Heart left ventricle (tissue), 13 donors: Measurements from ENCODE around the gene RNLS.

ENCODE experiments used
- CTCF ChIP-seq, 12 donors: fragments of 200-600 bp; sonication (generic) in 4 of 12; IDR thresholded peaks; one replicate each; pipeline versions ENCODE4 v1.5.0 to v1.8.0; 2018 to 2022; ENCODE audit warnings: antibody characterized with exemption in 12 of 12, mild to moderate bottlenecking in 5 of 12
- POLR2A ChIP-seq, 2 donors: fragments of 450-650 bp; IDR thresholded peaks; one replicate each; pipeline ENCODE4 v1.6.1; 2017; ENCODE audit warnings: antibody characterized with exemption in 2 of 2, mild to moderate bottlenecking in 2 of 2, moderate library complexity in 2 of 2
- donor health status: ischemic (EF 13 %, LVEDD 7.1; RV severe dilation, severe dysfunction).
- donor health status: DM: no; HTN: yes; CAD: no.
- donor health status: DM: no; HTN: no; CAD: no.
- donor health status: ischemic (EF 25% LVEDD 6.9; RV normal size, moderate dysfunction).
- donor health status: ischemic (EF 25% LVEDD 5.7; RV mildly dilated, moderate dysfunction).
- donor health status: ischemic (EF 35%, LVEDD 5.7; RV mildly dilated, moderate dysfunction).
- donor health status: nonischemic (EF 11% LVEDD 7.7; RV severe dilation, severe dysfunction).
- donor health status: DM: yes; HTN: yes; CAD: no.
- donor health status: PGD.
- donor health status: ischemic (EF 29% LVEDD 5.4; RV normal size, mild dysfunction).
- donor health status: nonischemic (EF 23%, LVEDD 6.1; RV moderate dilation, normal function).

DNA sequence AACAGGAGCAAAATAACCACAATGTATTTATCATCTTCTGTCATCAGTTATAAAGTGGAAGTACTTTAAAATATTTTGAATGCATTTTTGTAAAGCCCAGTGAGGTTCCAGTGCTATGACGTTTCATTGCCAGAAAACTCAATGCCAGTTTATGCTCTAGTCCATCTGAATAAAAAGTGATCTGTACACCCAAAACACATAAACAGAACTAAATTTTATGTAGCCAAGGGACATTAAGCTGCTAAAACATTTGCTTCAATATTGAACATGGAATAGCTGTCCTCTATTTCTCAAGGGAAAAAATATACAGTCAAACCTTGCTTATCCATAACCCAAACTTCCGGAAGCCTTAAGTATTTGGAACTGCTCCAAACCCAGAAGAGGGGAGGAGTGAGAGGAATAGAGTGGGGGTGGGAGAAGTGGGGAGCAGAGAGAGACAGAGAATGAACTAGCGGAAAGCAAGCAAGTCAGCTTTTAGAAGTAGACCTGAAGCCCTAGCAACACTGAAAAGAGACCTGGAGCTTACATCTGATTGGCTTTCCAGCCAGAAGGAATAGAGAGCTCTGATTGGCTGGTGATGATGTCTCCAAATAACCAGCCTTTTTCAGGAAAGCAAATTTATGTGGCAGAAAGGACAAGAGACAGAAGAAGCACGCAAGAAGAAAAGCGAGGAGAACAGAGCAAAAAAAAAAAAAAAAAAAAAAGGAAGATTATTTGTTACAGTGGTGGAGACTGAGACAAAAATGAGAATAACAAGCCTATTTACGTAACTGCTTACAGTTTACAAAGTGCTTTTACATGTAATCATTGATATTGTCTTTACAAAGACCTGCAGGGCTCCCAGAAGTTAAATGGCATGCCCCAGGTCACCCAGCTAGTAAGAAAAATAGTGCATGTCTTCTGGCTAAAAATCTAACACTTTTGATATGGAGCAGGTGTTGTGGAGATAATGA, 196.0 kb downstream of the RNLS start:
- TF ChIP-seq CTCF (IDR thresholded peaks at IDR 0.05) (no peak), POLR2A (IDR thresholded peaks at IDR 0.05) (peak in 1 of 2 donors; percentile 35)
